HFFc6 (cell line): ENCODE data around the gene POLE. TPM values are rescaled to one million over a fixed set of nuclear protein-coding genes. Genes with fewer than 3 reads are reported as not detected.
A peak's percentile ranks its signal among the peaks of the same experiment; 100 is the strongest.

Experiments
- DNase-seq: peaks from one replicate; pipeline ENCODE4 v3.0.0-alpha.2; 2018
- H3K27ac Mint-ChIP-seq: 2 replicates; pipeline ENCODE4 v1.8.0; 2020; ENCODE audit warnings: mild to moderate bottlenecking, mixed read lengths
- H3K27me3 Mint-ChIP-seq: 2 replicates; pipeline ENCODE4 v1.8.0; 2021; ENCODE audit warnings: mild to moderate bottlenecking, moderate library complexity, mixed read lengths; ENCODE audit not compliant: insufficient read depth
- H3K36me3 Mint-ChIP-seq: 2 replicates; pipeline ENCODE4 v1.8.0; 2021; ENCODE audit warnings: low read depth, mixed read lengths
- H3K4me1 Mint-ChIP-seq: 2 replicates; pipeline ENCODE4 v1.8.0; 2020; ENCODE audit warnings: low read depth, mixed read lengths
- H3K4me3 Mint-ChIP-seq: 2 replicates; pipeline ENCODE4 v1.8.0; 2020; ENCODE audit warnings: mild to moderate bottlenecking, moderate library complexity, mixed read lengths
- H3K9me3 Mint-ChIP-seq: 2 replicates; pipeline ENCODE4 v1.8.0; 2020; ENCODE audit warnings: mild to moderate bottlenecking, mixed read lengths
- total RNA-seq, 6 experiments: library from RNA; stranded (reverse); fragmentation: NEBNext Ultra II Directional; extraction: Animal tissue kit (Norgen Biotek cat#: 25700); gene quantifications; 2 replicates in 1 of 6; 3 replicates in 5 of 6; pipeline ENCODE4 v1.2.3, GENCODE V29; 2021
- TF ChIP-seq, protein P1 (sequence below): fragments of 200-600 bp; sonication (generic); IDR thresholded peaks from 2 replicates; pipeline ENCODE4 v1.5.0; 2021; ENCODE audit warnings: antibody characterized with exemption, mild to moderate bottlenecking

The POLE gene
- total RNA-seq, 6 experiments from 2014 or later, result 19.4 to 35.5 (median 29.3) TPM

DNA sequence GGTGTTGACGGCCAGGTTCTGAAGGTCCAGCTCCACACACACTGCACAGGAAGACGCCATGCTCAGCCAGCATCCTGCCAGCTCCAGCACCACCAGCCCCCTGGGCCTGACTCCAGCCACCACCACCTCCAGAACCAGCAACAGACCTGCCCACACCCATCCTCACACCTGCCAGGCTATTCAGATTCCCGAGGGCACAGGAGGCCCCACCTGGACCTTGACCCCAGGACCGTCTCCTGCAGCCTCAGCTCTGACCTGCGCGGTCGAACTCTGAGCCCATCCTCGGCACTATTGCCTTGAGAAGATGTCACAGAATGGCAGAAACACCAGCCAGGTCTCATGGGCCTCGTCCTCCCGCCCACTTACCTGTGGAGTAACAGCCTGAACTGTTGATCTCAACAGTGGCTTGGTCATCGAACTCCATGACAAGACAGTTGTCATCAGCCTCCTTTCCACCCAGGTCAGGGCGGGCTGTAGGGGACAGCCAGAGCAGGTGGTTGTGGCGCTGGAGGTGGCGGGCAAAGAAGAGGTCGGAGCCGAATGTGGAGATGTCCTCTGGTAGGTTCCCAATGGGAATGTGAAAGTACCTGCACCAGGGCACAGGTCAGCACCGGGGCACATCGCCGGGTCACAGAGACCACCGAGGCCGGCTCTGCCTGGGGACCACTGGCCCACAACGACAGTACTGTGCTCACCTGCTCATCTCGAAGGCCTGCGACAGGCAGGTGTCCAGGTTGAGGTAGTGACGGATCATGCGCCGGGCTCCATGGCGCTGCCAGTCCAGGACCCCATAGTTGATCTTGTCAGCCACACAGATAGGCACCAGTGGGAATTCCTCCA, 45.1 kb downstream of the POLE start:
- Mint-ChIP-seq H3K27me3 (peaks cover 2% of the 10 kb centered on the region), H3K27ac (no peak overlapping the region; the same call in 1 of the 2 replicates), H3K9me3 (no peaks in the 10 kb centered on the region), H3K4me3 (no peak overlapping the region), H3K4me1 (no peaks in the 10 kb centered on the region), H3K36me3 (peaks cover 23% of the 10 kb centered on the region; the same call in 1 of the 2 replicates)
- no peak for DNase-seq
- TF ChIP-seq, protein P1, sequence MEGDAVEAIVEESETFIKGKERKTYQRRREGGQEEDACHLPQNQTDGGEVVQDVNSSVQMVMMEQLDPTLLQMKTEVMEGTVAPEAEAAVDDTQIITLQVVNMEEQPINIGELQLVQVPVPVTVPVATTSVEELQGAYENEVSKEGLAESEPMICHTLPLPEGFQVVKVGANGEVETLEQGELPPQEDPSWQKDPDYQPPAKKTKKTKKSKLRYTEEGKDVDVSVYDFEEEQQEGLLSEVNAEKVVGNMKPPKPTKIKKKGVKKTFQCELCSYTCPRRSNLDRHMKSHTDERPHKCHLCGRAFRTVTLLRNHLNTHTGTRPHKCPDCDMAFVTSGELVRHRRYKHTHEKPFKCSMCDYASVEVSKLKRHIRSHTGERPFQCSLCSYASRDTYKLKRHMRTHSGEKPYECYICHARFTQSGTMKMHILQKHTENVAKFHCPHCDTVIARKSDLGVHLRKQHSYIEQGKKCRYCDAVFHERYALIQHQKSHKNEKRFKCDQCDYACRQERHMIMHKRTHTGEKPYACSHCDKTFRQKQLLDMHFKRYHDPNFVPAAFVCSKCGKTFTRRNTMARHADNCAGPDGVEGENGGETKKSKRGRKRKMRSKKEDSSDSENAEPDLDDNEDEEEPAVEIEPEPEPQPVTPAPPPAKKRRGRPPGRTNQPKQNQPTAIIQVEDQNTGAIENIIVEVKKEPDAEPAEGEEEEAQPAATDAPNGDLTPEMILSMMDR, result no peak

DNA sequence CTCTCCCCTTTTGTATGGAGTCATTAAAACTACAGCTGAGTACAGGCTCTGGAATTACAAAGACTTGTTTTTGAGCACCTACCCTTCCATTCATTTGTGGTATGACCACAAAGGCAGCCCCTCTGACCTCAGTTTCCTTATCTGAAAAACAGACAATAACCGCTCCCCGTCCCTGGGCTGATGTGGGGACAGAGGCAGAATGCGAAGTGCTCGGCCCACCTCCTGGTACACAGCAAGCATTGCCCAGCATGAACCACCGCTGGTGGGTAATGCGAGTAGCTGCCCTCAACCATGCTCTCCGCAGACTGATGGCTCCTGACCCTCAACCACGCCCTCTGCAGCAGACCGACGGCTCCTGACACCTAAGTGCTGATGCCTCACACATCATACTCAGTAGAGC, 46.2 kb downstream of the POLE start:
- Mint-ChIP-seq H3K9me3 (no peaks in the 10 kb centered on the region), H3K27ac (no peak overlapping the region), H3K36me3 (peaks cover 20% of the 10 kb centered on the region), H3K4me1 (no peaks in the 10 kb centered on the region), H3K27me3 (peaks cover 2% of the 10 kb centered on the region), H3K4me3 (no peak overlapping the region)
- TF ChIP-seq, protein P1, result no peak
- no peak for DNase-seq

DNA sequence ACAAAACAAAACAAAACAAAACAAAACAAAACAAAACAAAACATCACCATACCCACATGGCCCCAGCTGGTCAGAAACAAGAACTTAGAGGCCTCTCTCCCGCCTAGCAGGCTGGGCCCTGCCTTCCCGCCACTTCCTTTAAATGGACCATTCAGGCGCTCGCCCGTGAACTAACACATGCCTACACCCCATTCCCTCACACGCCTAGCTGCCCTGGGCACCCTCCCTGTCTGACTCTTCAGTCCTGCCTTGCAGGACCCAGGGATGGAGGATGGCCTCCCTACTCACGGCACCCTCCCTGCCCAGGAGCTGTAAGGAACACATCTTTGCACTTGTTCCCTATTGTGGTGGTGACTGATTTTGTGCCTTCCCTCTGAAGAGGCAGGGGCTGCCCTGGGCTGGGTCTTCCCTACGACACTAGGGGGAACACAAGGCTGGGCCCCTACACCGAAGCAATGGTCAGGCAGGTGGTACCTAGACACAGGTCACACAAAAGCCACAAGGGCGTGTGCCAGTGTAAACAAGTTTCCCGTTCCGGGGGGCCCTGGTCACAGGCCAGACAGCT, 47.1 kb downstream of the POLE start:
- TF ChIP-seq, protein P1, result no peak
- peaks cover 2% of the 10 kb centered on the region for H3K27me3 Mint-ChIP-seq
- no peaks in the 10 kb centered on the region for H3K9me3 Mint-ChIP-seq
- H3K4me1 Mint-ChIP-seq, result no peaks in the 10 kb centered on the region
- DNase-seq, result no peak
- H3K4me3 Mint-ChIP-seq, result no peak overlapping the region
- H3K36me3 Mint-ChIP-seq, result peaks cover 27% of the 10 kb centered on the region
- H3K27ac Mint-ChIP-seq, result no peak overlapping the region

DNA sequence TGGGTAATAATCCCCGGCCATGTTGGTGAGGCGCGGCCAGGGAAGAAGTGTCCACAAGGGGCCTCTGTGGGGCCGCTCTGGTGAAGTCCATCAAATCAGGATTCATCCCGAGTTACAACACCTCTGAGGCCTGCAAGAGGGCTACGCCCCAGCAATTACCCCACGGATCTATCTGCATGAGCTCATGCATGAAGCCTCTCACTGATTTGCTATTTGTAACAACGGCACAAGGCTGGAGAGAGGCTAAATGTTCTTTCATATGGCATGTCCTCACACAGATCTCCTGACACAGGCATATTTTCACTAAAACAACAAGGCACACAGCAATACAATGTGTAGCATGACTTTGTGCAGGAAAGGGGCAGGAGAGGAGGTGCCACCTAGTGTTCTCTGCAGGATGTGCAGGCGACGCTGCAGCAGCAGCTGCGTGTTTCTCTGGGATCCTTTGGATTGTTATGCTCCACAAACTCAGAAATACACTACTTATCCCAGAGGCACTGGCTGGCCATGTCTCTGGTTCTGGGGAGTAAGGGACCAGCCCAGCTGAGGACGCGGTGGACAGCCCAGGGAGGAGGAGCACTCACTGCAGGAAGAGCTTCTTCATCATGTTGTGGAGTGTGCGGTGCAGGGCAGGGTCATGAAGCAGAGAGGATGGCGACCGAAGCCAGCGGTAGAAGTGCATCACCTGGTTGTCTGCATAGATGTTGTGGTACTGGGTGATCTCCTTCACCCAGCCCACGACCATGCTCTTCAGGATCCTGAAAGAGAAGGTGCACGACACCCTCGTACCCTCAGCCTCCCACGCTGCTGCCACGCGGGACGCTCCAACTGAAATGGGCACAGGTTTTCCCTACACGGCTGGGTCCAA, 48.4 kb downstream of the POLE start:
- DNase-seq, result peak; percentile 53
- Mint-ChIP-seq H3K27me3 (peaks cover 2% of the 10 kb centered on the region), H3K27ac (no peak overlapping the region), H3K9me3 (no peaks in the 10 kb centered on the region), H3K4me1 (no peaks in the 10 kb centered on the region), H3K4me3 (no peak overlapping the region), H3K36me3 (peaks cover 35% of the 10 kb centered on the region)
- TF ChIP-seq, protein P1, result peak; percentile 87

DNA sequence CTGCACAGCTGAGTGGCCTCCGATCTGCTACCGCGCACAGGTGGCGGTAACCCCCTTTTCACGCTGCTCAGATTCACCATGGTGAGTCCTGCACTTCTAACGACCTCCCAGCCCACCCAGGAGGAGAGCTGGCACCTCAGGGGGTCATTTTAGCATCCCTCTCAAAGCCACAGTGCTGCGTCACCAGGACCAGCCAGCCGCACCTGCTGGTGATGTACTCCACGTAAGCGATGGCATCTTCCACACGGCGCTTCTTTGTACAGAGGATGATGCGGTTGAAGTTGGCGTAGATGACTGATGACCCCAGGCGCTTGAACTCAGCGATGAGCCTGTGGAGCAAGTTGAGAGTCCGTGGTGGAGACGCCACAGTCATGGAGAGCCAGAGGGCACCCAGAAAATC, 49.3 kb downstream of the POLE start:
- Mint-ChIP-seq H3K4me3 (no peak overlapping the region), H3K27ac (no peak overlapping the region), H3K9me3 (no peaks in the 10 kb centered on the region), H3K4me1 (no peaks in the 10 kb centered on the region), H3K36me3 (peaks cover 35% of the 10 kb centered on the region), H3K27me3 (peaks cover 2% of the 10 kb centered on the region)
- TF ChIP-seq, protein P1, result no peak
- DNase-seq, result no peak
